MM.1S (cell line): ENCODE data around the gene COL11A1.

Source experiments
- DNase-seq: peaks from one replicate; pipeline ENCODE4 v3.0.0-alpha.2; 2015
- H2AFZ ChIP-seq: fragments of 300-600 bp; sonication (generic); 2 replicates; pipeline ENCODE4 v1.6.0; 2016; ENCODE audit warnings: antibody characterized with exemption, low read length
- H3F3A ChIP-seq: fragments of 300-600 bp; sonication (generic); 2 replicates; pipeline ENCODE4 v1.6.1; 2016; ENCODE audit warnings: mild to moderate bottlenecking, antibody characterized with exemption, low read length, moderate library complexity, mixed read lengths; ENCODE audit not compliant: insufficient read depth
- H3K27ac ChIP-seq: fragments of 300-600 bp; sonication (generic); 2 replicates; pipeline ENCODE4 v1.5.1; 2016; ENCODE audit warnings: mild to moderate bottlenecking, low read length
- H3K27me3 ChIP-seq: fragments of 300-600 bp; sonication (generic); replicated peaks from 2 replicates; pipeline ENCODE4 v1.6.0; 2016; ENCODE audit warnings: low read length; ENCODE audit not compliant: insufficient read depth
- H3K36me3 ChIP-seq: fragments of 300-600 bp; sonication (generic); replicated peaks from 2 replicates; pipeline ENCODE4 v1.6.1; 2016; ENCODE audit warnings: mild to moderate bottlenecking, low read length, mixed read lengths; ENCODE audit not compliant: insufficient read depth
- H3K4me1 ChIP-seq: fragments of 300-600 bp; sonication (generic); 2 replicates; pipeline ENCODE4 v1.6.1; 2016; ENCODE audit warnings: low read length, mixed read lengths
- H3K4me2 ChIP-seq: fragments of 300-600 bp; sonication (generic); 2 replicates; pipeline ENCODE4 v1.6.0; 2016; ENCODE audit warnings: low read depth, low read length
- H3K4me3 ChIP-seq: fragments of 300-600 bp; sonication (generic); 2 replicates; pipeline ENCODE4 v1.5.1; 2016; ENCODE audit warnings: low read length, mixed read lengths
- H3K79me2 ChIP-seq: fragments of 300-600 bp; sonication (generic); 2 replicates; pipeline ENCODE4 v1.6.1; 2016; ENCODE audit warnings: mixed run types, low read length, mixed read lengths
- H3K9ac ChIP-seq: fragments of 300-600 bp; sonication (generic); 2 replicates; pipeline ENCODE4 v1.6.1; 2016; ENCODE audit warnings: low read length, mixed read lengths
- H3K9me2 ChIP-seq: fragments of 300-600 bp; sonication (generic); replicated peaks from 2 replicates; pipeline ENCODE4 v1.6.1; 2016; ENCODE audit warnings: mild to moderate bottlenecking, low read length, mixed read lengths; ENCODE audit not compliant: insufficient read depth
- H3K9me3 ChIP-seq: fragments of 300-600 bp; sonication (generic); replicated peaks from 2 replicates; pipeline ENCODE4 v1.6.1; 2016; ENCODE audit warnings: mild to moderate bottlenecking, low read length, mixed read lengths; ENCODE audit not compliant: insufficient read depth
- H4K20me1 ChIP-seq: fragments of 300-600 bp; sonication (generic); 2 replicates; pipeline ENCODE4 v1.6.1; 2016; ENCODE audit warnings: mild to moderate bottlenecking, low read length, moderate library complexity, mixed read lengths; ENCODE audit not compliant: insufficient read depth
- EZH2 ChIP-seq: fragments of 300-600 bp; sonication (generic); optimal IDR thresholded peaks from 2 replicates; pipeline ENCODE3; 2017; ENCODE audit warnings: low read depth, mild to moderate bottlenecking, antibody characterized with exemption, low read length, mixed read lengths
- EZH2phosphoT487 ChIP-seq: fragments of 300-600 bp; sonication (generic); IDR thresholded peaks from 2 replicates; pipeline ENCODE4 v1.6.1; 2018; ENCODE audit warnings: antibody characterized with exemption, low read length
- TF ChIP-seq, protein P1 (sequence below): fragments of 300-600 bp; sonication (generic); IDR thresholded peaks from 2 replicates; pipeline ENCODE4 v1.5.1; 2016; ENCODE audit warnings: antibody characterized with exemption, low read length, mixed read lengths

Gene COL11A1

GRCh38 chr1:103025858-103026409 lies 82.4 kb downstream of the COL11A1 start:
- no peaks in the 10 kb centered on the region for H4K20me1 ChIP-seq
- no peaks in the 10 kb centered on the region for H3K27me3 ChIP-seq
- no peaks in the 10 kb centered on the region for H3K79me2 ChIP-seq
- H3K4me2 ChIP-seq, result no peak overlapping the region
- H3K4me1 ChIP-seq, result no peaks in the 10 kb centered on the region
- TF ChIP-seq EZH2, result no peak
- TF ChIP-seq EZH2phosphoT487, result no peak
- TF ChIP-seq, protein P1, sequence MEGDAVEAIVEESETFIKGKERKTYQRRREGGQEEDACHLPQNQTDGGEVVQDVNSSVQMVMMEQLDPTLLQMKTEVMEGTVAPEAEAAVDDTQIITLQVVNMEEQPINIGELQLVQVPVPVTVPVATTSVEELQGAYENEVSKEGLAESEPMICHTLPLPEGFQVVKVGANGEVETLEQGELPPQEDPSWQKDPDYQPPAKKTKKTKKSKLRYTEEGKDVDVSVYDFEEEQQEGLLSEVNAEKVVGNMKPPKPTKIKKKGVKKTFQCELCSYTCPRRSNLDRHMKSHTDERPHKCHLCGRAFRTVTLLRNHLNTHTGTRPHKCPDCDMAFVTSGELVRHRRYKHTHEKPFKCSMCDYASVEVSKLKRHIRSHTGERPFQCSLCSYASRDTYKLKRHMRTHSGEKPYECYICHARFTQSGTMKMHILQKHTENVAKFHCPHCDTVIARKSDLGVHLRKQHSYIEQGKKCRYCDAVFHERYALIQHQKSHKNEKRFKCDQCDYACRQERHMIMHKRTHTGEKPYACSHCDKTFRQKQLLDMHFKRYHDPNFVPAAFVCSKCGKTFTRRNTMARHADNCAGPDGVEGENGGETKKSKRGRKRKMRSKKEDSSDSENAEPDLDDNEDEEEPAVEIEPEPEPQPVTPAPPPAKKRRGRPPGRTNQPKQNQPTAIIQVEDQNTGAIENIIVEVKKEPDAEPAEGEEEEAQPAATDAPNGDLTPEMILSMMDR, result no peak
- H2AFZ ChIP-seq, result no peak overlapping the region
- H3K27ac ChIP-seq, result no peak overlapping the region
- H3K36me3 ChIP-seq, result no peaks in the 10 kb centered on the region
- no peaks in the 10 kb centered on the region for H3K9me2 ChIP-seq
- no peak for DNase-seq
- no peaks in the 10 kb centered on the region for H3K9me3 ChIP-seq
- no peaks in the 10 kb centered on the region for H3F3A ChIP-seq
- H3K4me3 ChIP-seq, result no peak overlapping the region
- H3K9ac ChIP-seq, result no peak overlapping the region

DNA sequence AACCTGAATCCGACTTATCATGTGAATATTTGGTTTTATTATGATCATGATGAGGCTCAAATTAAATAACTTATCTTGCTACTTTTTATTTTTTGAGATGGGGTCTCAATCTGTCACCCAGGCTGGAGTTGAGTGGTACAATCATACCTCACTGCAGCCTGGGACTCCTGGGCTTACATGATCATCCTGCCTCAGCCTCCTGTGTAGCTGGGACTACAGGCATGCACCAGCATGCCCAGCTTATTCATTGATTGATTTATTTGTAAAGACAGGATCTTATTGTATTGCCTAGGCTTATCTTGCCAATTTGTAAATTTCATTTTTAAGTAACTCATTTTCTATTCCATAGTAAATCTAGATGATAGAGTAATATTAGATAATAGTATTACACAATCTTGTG lies 84.3 kb downstream of the COL11A1 start:
- no peak for TF ChIP-seq EZH2
- TF ChIP-seq EZH2phosphoT487, result no peak
- TF ChIP-seq, protein P1, result no peak
- Histone ChIP-seq H4K20me1 (no peaks in the 10 kb centered on the region), H2AFZ (no peak overlapping the region), H3K27me3 (no peaks in the 10 kb centered on the region), H3K4me2 (no peak overlapping the region), H3K9ac (no peak overlapping the region), H3K9me3 (no peaks in the 10 kb centered on the region), H3K79me2 (no peaks in the 10 kb centered on the region), H3K4me1 (no peaks in the 10 kb centered on the region), H3K9me2 (no peaks in the 10 kb centered on the region), H3K36me3 (no peaks in the 10 kb centered on the region), H3K4me3 (no peak overlapping the region), H3K27ac (no peak overlapping the region), H3F3A (no peaks in the 10 kb centered on the region)
- DNase-seq, result no peak

GRCh38 chr1:103002005-103002404 lies 106.3 kb downstream of the COL11A1 start:
- TF ChIP-seq EZH2phosphoT487 (no peak), EZH2 (no peak)
- TF ChIP-seq, protein P1, result no peak
- no peak overlapping the region for H3K4me3 ChIP-seq
- H3F3A ChIP-seq, result no peaks in the 10 kb centered on the region
- H2AFZ ChIP-seq, result no peak overlapping the region
- no peaks in the 10 kb centered on the region for H3K9me3 ChIP-seq
- H3K9me2 ChIP-seq, result no peaks in the 10 kb centered on the region
- H3K27ac ChIP-seq, result no peak overlapping the region
- H3K36me3 ChIP-seq, result no peaks in the 10 kb centered on the region
- H3K79me2 ChIP-seq, result no peaks in the 10 kb centered on the region
- H4K20me1 ChIP-seq, result no peaks in the 10 kb centered on the region
- DNase-seq, result no peak
- H3K27me3 ChIP-seq, result no peaks in the 10 kb centered on the region
- H3K4me2 ChIP-seq, result no peak overlapping the region
- no peak overlapping the region for H3K9ac ChIP-seq
- no peaks in the 10 kb centered on the region for H3K4me1 ChIP-seq
